ENCODE measurements around the gene WRNIP1. TPM values are rescaled to one million over a fixed set of nuclear protein-coding genes. Genes with fewer than 3 reads are reported as not detected.

Gene WRNIP1
- total RNA-seq, 1 experiment from 2014 or later: 47.9 TPM

GRCh38 chr6:2817903-2818443, 52.8 kb downstream of the WRNIP1 start:
- no peaks in the 10 kb centered on the region for H3K27me3 ChIP-seq (ENCODE audit: low read length)
- no peak overlapping the region for H3K9ac ChIP-seq (ENCODE audit: low read length)
- H3K4me1 ChIP-seq (ENCODE audit: low read length): no peaks in the 10 kb centered on the region
- H4K20me1 ChIP-seq (ENCODE audit: insufficient read depth, low read depth, low read length): no peaks in the 10 kb centered on the region
- H3K27ac ChIP-seq (ENCODE audit: low read length): no peak overlapping the region
- no peak for DNase-seq
- no peak overlapping the region for H2AFZ ChIP-seq (ENCODE audit: low read length)
- H3K4me3 ChIP-seq (ENCODE audit: low read length): no peak overlapping the region
- 0 out of 2 replicates have a peak, but pooled peaks cover 6% of the 10 kb centered on the region for H3K36me3 ChIP-seq (ENCODE audit: insufficient read depth, low read length)
- H3K9me3 ChIP-seq (ENCODE audit: low read length): peaks cover 12% of the 10 kb centered on the region; the same call in 1 of the 2 replicates
- H3K4me2 ChIP-seq (ENCODE audit: low read depth, low read length, poor library complexity, severe bottlenecking): no peak overlapping the region
- no peaks in the 10 kb centered on the region for H3K9me2 ChIP-seq (replicated peaks; ENCODE audit: insufficient read depth, low read length)
- no peaks in the 10 kb centered on the region for H3K79me2 ChIP-seq (ENCODE audit: low read length)

- no peaks in the 10 kb centered on the region for H3K4me1 ChIP-seq (ENCODE audit: low read length)
- H3K27me3 ChIP-seq (ENCODE audit: low read length): no peaks in the 10 kb centered on the region
- peaks cover 12% of the 10 kb centered on the region; the same call in 1 of the 2 replicates for H3K9me3 ChIP-seq (ENCODE audit: low read length)
- H3K36me3 ChIP-seq (ENCODE audit: insufficient read depth, low read length): 0 out of 2 replicates have a peak, but pooled peaks cover 6% of the 10 kb centered on the region
- H3K9me2 ChIP-seq (replicated peaks; ENCODE audit: insufficient read depth, low read length): no peaks in the 10 kb centered on the region
- no peak overlapping the region for H3K9ac ChIP-seq (ENCODE audit: low read length)
- H3K27ac ChIP-seq (ENCODE audit: low read length): no peak overlapping the region
- H3K4me3 ChIP-seq (ENCODE audit: low read length): no peak overlapping the region
- no peak for DNase-seq
- no peaks in the 10 kb centered on the region for H3K79me2 ChIP-seq (ENCODE audit: low read length)
- H3K4me2 ChIP-seq (ENCODE audit: low read depth, low read length, poor library complexity, severe bottlenecking): no peak overlapping the region
- H4K20me1 ChIP-seq (ENCODE audit: insufficient read depth, low read depth, low read length): no peaks in the 10 kb centered on the region
- H2AFZ ChIP-seq (ENCODE audit: low read length): no peak overlapping the region
These were observed 53.4 kb downstream of the WRNIP1 start for GRCh38 chr6:2818593-2818992.

GRCh38 chr6:2819115-2819514, 53.9 kb downstream of the WRNIP1 start:
- no peaks in the 10 kb centered on the region for H4K20me1 ChIP-seq (ENCODE audit: insufficient read depth, low read depth, low read length)
- H3K9me2 ChIP-seq (replicated peaks; ENCODE audit: insufficient read depth, low read length): no peaks in the 10 kb centered on the region
- H3K9ac ChIP-seq (ENCODE audit: low read length): no peak overlapping the region
- 0 out of 2 replicates have a peak, but pooled peaks cover 6% of the 10 kb centered on the region for H3K36me3 ChIP-seq (ENCODE audit: insufficient read depth, low read length)
- DNase-seq: no peak
- H3K27me3 ChIP-seq (ENCODE audit: low read length): no peaks in the 10 kb centered on the region
- no peak overlapping the region for H3K27ac ChIP-seq (ENCODE audit: low read length)
- no peaks in the 10 kb centered on the region for H3K79me2 ChIP-seq (ENCODE audit: low read length)
- no peak overlapping the region for H2AFZ ChIP-seq (ENCODE audit: low read length)
- H3K4me1 ChIP-seq (ENCODE audit: low read length): no peaks in the 10 kb centered on the region
- no peak overlapping the region for H3K4me2 ChIP-seq (ENCODE audit: low read depth, low read length, poor library complexity, severe bottlenecking)
- no peak overlapping the region for H3K4me3 ChIP-seq (ENCODE audit: low read length)
- H3K9me3 ChIP-seq (ENCODE audit: low read length): peaks cover 12% of the 10 kb centered on the region; the same call in 1 of the 2 replicates

GRCh38 chr6:2819978-2820377, 54.8 kb downstream of the WRNIP1 start:
- Histone ChIP-seq H2AFZ (ENCODE audit: low read length) (no peak overlapping the region), H3K4me2 (ENCODE audit: low read depth, low read length, poor library complexity, severe bottlenecking) (no peak overlapping the region), H3K4me1 (ENCODE audit: low read length) (no peaks in the 10 kb centered on the region), H3K79me2 (ENCODE audit: low read length) (no peaks in the 10 kb centered on the region), H3K9me3 (ENCODE audit: low read length) (peaks cover 12% of the 10 kb centered on the region; the same call in 1 of the 2 replicates), H3K4me3 (ENCODE audit: low read length) (no peak overlapping the region), H4K20me1 (ENCODE audit: insufficient read depth, low read depth, low read length) (0 out of 2 replicates have a peak, but pooled peaks cover 2% of the 10 kb centered on the region), H3K27ac (ENCODE audit: low read length) (no peak overlapping the region), H3K9me2 (replicated peaks; ENCODE audit: insufficient read depth, low read length) (no peaks in the 10 kb centered on the region), H3K36me3 (ENCODE audit: insufficient read depth, low read length) (0 out of 2 replicates have a peak, but pooled peaks cover 6% of the 10 kb centered on the region), H3K27me3 (ENCODE audit: low read length) (no peaks in the 10 kb centered on the region), H3K9ac (ENCODE audit: low read length) (no peak overlapping the region)
- DNase-seq: no peak

GRCh38 chr6:2820415-2820814, 55.2 kb downstream of the WRNIP1 start:
- Histone ChIP-seq H3K4me2 (ENCODE audit: low read depth, low read length, poor library complexity, severe bottlenecking) (no peak overlapping the region), H3K9ac (ENCODE audit: low read length) (no peak overlapping the region), H4K20me1 (ENCODE audit: insufficient read depth, low read depth, low read length) (0 out of 2 replicates have a peak, but pooled peaks cover 2% of the 10 kb centered on the region)

GRCh38 chr6:2821554-2821953, 56.4 kb downstream of the WRNIP1 start:
- DNase-seq: no peak
- Histone ChIP-seq H3K36me3 (ENCODE audit: insufficient read depth, low read length) (no peaks in the 10 kb centered on the region), H3K4me3 (ENCODE audit: low read length) (no peak overlapping the region), H3K27me3 (ENCODE audit: low read length) (no peaks in the 10 kb centered on the region), H3K4me1 (ENCODE audit: low read length) (no peaks in the 10 kb centered on the region), H3K79me2 (ENCODE audit: low read length) (no peaks in the 10 kb centered on the region), H3K9me3 (ENCODE audit: low read length) (no peaks in the 10 kb centered on the region), H3K9ac (ENCODE audit: low read length) (no peak overlapping the region), H3K4me2 (ENCODE audit: low read depth, low read length, poor library complexity, severe bottlenecking) (no peak overlapping the region), H3K9me2 (replicated peaks; ENCODE audit: insufficient read depth, low read length) (no peaks in the 10 kb centered on the region), H2AFZ (ENCODE audit: low read length) (no peak overlapping the region), H4K20me1 (ENCODE audit: insufficient read depth, low read depth, low read length) (0 out of 2 replicates have a peak, but pooled peaks cover 2% of the 10 kb centered on the region), H3K27ac (ENCODE audit: low read length) (no peak overlapping the region)

More at GRCh38 chr6:2820415-2820814, 55.2 kb downstream of the WRNIP1 start:
- Histone ChIP-seq H3K27me3 (ENCODE audit: low read length) (no peaks in the 10 kb centered on the region), H3K4me1 (ENCODE audit: low read length) (no peaks in the 10 kb centered on the region), H2AFZ (ENCODE audit: low read length) (no peak overlapping the region), H3K9me3 (ENCODE audit: low read length) (peaks cover 8% of the 10 kb centered on the region; the same call in 1 of the 2 replicates), H3K27ac (ENCODE audit: low read length) (no peak overlapping the region), H3K9me2 (replicated peaks; ENCODE audit: insufficient read depth, low read length) (no peaks in the 10 kb centered on the region), H3K36me3 (ENCODE audit: insufficient read depth, low read length) (0 out of 2 replicates have a peak, but pooled peaks cover 4% of the 10 kb centered on the region), H3K79me2 (ENCODE audit: low read length) (no peaks in the 10 kb centered on the region), H3K4me3 (ENCODE audit: low read length) (no peak overlapping the region)
- DNase-seq: no peak

DNA sequence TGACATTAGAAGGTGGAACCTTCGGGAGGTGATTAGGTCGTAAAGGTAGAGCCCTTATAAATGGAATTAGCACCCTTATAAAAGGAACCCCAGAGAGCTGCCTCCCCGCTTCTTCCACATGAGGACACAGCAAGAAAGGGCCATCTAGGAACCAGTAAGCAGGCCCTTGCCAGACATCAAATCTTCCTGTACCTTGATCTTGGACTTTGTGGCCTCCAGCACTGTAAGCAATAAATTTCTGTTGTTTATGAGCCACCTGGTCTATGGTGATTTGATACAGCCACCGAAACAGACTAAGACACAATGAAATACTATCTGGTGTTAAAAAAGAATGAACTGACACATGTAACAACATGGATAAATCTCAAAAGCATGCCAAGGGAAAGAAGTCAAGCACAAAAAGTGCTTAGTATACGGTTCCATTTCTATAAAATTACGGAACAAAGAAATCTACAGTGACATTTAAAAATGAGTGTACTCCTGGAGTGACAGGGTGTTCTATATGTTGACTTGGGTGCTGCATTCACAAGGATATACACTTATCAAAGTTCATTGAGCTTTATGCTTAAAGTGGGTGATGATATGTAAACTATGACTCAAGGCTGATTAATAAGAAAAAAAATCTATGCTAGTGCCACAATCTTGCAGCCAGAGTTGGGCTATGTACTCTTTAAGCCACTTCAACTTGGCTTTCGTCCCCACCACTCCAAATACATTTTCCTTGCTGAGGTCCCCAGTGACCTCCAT, 58.1 kb downstream of the WRNIP1 start:
- H3K27ac ChIP-seq (ENCODE audit: low read length): no peak overlapping the region
- 0 out of 2 replicates have a peak, but pooled peaks cover 2% of the 10 kb centered on the region for H4K20me1 ChIP-seq (ENCODE audit: insufficient read depth, low read depth, low read length)
- no peaks in the 10 kb centered on the region for H3K9me2 ChIP-seq (replicated peaks; ENCODE audit: insufficient read depth, low read length)
- no peaks in the 10 kb centered on the region for H3K79me2 ChIP-seq (ENCODE audit: low read length)
- no peaks in the 10 kb centered on the region for H3K27me3 ChIP-seq (ENCODE audit: low read length)
- H3K4me1 ChIP-seq (ENCODE audit: low read length): no peaks in the 10 kb centered on the region
- no peaks in the 10 kb centered on the region for H3K9me3 ChIP-seq (ENCODE audit: low read length)
- H3K4me2 ChIP-seq (ENCODE audit: low read depth, low read length, poor library complexity, severe bottlenecking): no peak overlapping the region
- no peaks in the 10 kb centered on the region for H3K36me3 ChIP-seq (ENCODE audit: insufficient read depth, low read length)
- no peak for DNase-seq
- no peak overlapping the region for H2AFZ ChIP-seq (ENCODE audit: low read length)
- no peak overlapping the region for H3K4me3 ChIP-seq (ENCODE audit: low read length)
- H3K9ac ChIP-seq (ENCODE audit: low read length): no peak overlapping the region

DNA sequence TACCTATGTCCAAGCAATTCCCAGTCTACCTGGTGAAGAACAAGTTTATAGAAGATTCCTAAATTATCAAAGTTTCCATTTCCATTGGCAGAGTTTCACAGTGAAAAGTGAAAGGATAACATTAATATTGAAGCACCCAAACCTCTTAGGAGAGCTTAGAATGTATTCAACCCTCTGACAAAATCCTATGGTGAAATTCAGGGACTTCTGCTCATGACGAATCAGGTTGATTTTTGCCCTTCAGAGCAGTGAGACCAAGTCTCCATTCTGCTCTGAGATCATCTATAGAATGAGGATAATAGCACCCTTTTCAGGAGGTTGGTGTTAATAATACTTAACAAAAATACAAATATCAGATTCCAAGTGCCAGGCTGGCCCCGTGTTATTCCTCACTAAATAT, 60.9 kb downstream of the WRNIP1 start:
- H2AFZ ChIP-seq (ENCODE audit: low read length): no peak overlapping the region

More for the DNA sequence above, 60.9 kb downstream of the WRNIP1 start:
- Histone ChIP-seq H3K9me2 (replicated peaks; ENCODE audit: insufficient read depth, low read length) (no peaks in the 10 kb centered on the region), H3K27me3 (ENCODE audit: low read length) (no peaks in the 10 kb centered on the region), H3K4me2 (ENCODE audit: low read depth, low read length, poor library complexity, severe bottlenecking) (no peak overlapping the region), H3K27ac (ENCODE audit: low read length) (no peak overlapping the region), H3K9me3 (ENCODE audit: low read length) (no peaks in the 10 kb centered on the region), H3K36me3 (ENCODE audit: insufficient read depth, low read length) (no peaks in the 10 kb centered on the region), H3K79me2 (ENCODE audit: low read length) (no peaks in the 10 kb centered on the region), H3K4me1 (ENCODE audit: low read length) (no peaks in the 10 kb centered on the region), H3K4me3 (ENCODE audit: low read length) (no peak overlapping the region), H4K20me1 (ENCODE audit: insufficient read depth, low read depth, low read length) (0 out of 2 replicates have a peak, but pooled peaks cover 2% of the 10 kb centered on the region), H3K9ac (ENCODE audit: low read length) (no peak overlapping the region)
- no peak for DNase-seq

Data from Karpas-422 (cell line).